A673 (cell line): ENCODE data around the gene MEOX2. TPM values are rescaled to one million over a fixed set of nuclear protein-coding genes. Genes with fewer than 3 reads are reported as not detected.
A peak's percentile ranks its signal among the peaks of the same experiment; 100 is the strongest.

Experiments used
- BruUV-seq: library from RNA; stranded (reverse); fragments of 400-500 nt; replicated peaks from 2 replicates; lab custom pipeline; 2021; lab: Mats Ljungman, UMichigan
- CTCF ChIA-PET: fragments of 300-600 bp; sonication (Branson Sonifier 250); formaldehyde crosslinking; loops from one replicate; lab custom pipeline; 2022; ENCODE audit warnings: antibody characterized with exemption; lab: Charles Lee
- POLR2A ChIA-PET: fragments of 300-600 bp; sonication (Branson Sonifier 250); formaldehyde crosslinking; loops from one replicate; lab custom pipeline; 2022; ENCODE audit warnings: antibody characterized with exemption; ENCODE audit not compliant: low non-redundant PET; lab: Charles Lee
- DNase-seq: peaks from one replicate; pipeline ENCODE4 v3.0.0-alpha.2; 2015; ENCODE audit warnings: low spot score
- H3K27ac ChIP-seq: fragments of 200-600 bp; sonication (generic); 2 replicates; pipeline ENCODE4 v1.5.1; 2016; ENCODE audit warnings: mixed run types, low read depth, mild to moderate bottlenecking, mixed read lengths, antibody characterized with exemption, low read length; ENCODE audit not compliant: poor library complexity, severe bottlenecking
- H3K27me3 ChIP-seq: fragments of 200-600 bp; sonication (generic); replicated peaks from 2 replicates; pipeline ENCODE4 v1.6.1; 2017; ENCODE audit warnings: mixed run types, low read depth, mild to moderate bottlenecking, mixed read lengths, antibody characterized with exemption, low read length; ENCODE audit not compliant: insufficient read depth, poor library complexity
- H3K36me3 ChIP-seq: fragments of 200-600 bp; sonication (generic); 2 replicates; pipeline ENCODE4 v1.6.1; 2016; ENCODE audit warnings: mixed run types, mild to moderate bottlenecking, mixed read lengths, antibody characterized with exemption, low read length; ENCODE audit not compliant: insufficient read depth, poor library complexity, severe bottlenecking
- H3K4me1 ChIP-seq: fragments of 200-600 bp; sonication (generic); 2 replicates; pipeline ENCODE4 v1.6.1; 2017; ENCODE audit warnings: mixed run types, mild to moderate bottlenecking, mixed read lengths, antibody characterized with exemption, low read length; ENCODE audit not compliant: insufficient read depth, poor library complexity, severe bottlenecking
- H3K4me3 ChIP-seq: fragments of 200-600 bp; sonication (generic); 2 replicates; pipeline ENCODE4 v1.5.1; 2016; ENCODE audit warnings: low read depth, mixed run types, mild to moderate bottlenecking, mixed read lengths, low read length; ENCODE audit not compliant: poor library complexity, severe bottlenecking
- H3K9me3 ChIP-seq: fragments of 200-600 bp; sonication (generic); 2 replicates; pipeline ENCODE4 v1.6.1; 2016; ENCODE audit warnings: mixed run types, low read depth, mild to moderate bottlenecking, mixed read lengths, antibody characterized with exemption, low read length; ENCODE audit not compliant: poor library complexity, severe bottlenecking
- CTCF ChIP-seq: fragments of 300-800, 200-600 bp; sonication (generic); conservative IDR thresholded peaks from 2 replicates; pipeline ENCODE4 v1.5.1; 2017; ENCODE audit warnings: low read depth, mild to moderate bottlenecking, antibody characterized with exemption, low read length, moderate library complexity, mixed read lengths
- EZH2 ChIP-seq: fragments of 200-600 bp; sonication (generic); IDR thresholded peaks from 2 replicates; pipeline ENCODE4 v1.6.1; 2017; ENCODE audit warnings: borderline replicate concordance, low read depth, mild to moderate bottlenecking, mixed read lengths, antibody characterized with exemption, low read length; ENCODE audit not compliant: poor library complexity, severe bottlenecking
- intact Hi-C: fragments of 100-400 bp; cut with micrococcal nuclease; formaldehyde crosslinking; loops from one replicate; pipeline ENCODE4 v1.10.0; 2022; ENCODE audit not compliant: unreplicated experiment
- total RNA-seq: library from RNA; stranded (reverse); gene quantifications from 2 replicates; pipeline ENCODE4 v1.2.3, GENCODE V29; 2021

Gene MEOX2
- total RNA-seq, 1 experiment from 2014 or later = not detected

GRCh38 chr7:15650787-15651186 is 35.7 kb downstream of the MEOX2 start:
- BruUV-seq = no TSS peak
- intact Hi-C loops = no loop called here
- no peak for DNase-seq
- POLR2A ChIA-PET = no interaction called here
- no peak overlapping the region for H3K4me3 ChIP-seq
- CTCF ChIA-PET = no interaction called here
- H3K36me3 ChIP-seq = no peaks in the 10 kb centered on the region
- H3K27me3 ChIP-seq = no peaks in the 10 kb centered on the region
- H3K9me3 ChIP-seq = no peaks in the 10 kb centered on the region
- H3K27ac ChIP-seq = no peak overlapping the region
- peaks cover 34% of the 10 kb centered on the region for H3K4me1 ChIP-seq
- TF ChIP-seq EZH2 = no peak
- TF ChIP-seq CTCF = no peak

GRCh38 chr7:15648461-15648961 is 38.0 kb downstream of the MEOX2 start:
- POLR2A ChIA-PET = interaction anchor here (0.7 kb wide), 1 partner anchor 27 kb away, joined by 4 read pairs; no protein-coding TSS in a partner anchor
- Histone ChIP-seq H3K27ac (peak overlapping the region; percentile 72), H3K4me3 (peak overlapping the region; percentile 13), H3K27me3 (no peaks in the 10 kb centered on the region), H3K4me1 (peaks cover 34% of the 10 kb centered on the region), H3K9me3 (no peaks in the 10 kb centered on the region), H3K36me3 (no peaks in the 10 kb centered on the region)
- peak; percentile 85 for DNase-seq
- BruUV-seq = no TSS peak
- CTCF ChIA-PET = no interaction called here
- TF ChIP-seq EZH2 (no peak), CTCF (no peak)
- intact Hi-C loops = loop anchor here (10.0 kb wide), 1 partner anchor 176 kb away; no protein-coding TSS in a partner anchor

- Histone ChIP-seq H3K4me1 (peaks cover 34% of the 10 kb centered on the region), H3K27me3 (no peaks in the 10 kb centered on the region), H3K36me3 (no peaks in the 10 kb centered on the region), H3K9me3 (no peaks in the 10 kb centered on the region), H3K27ac (peak overlapping the region; percentile 72), H3K4me3 (no peak overlapping the region)
- no TSS peak for BruUV-seq
- POLR2A ChIA-PET = no interaction called here
- CTCF ChIA-PET = no interaction called here
- TF ChIP-seq CTCF = no peak
- TF ChIP-seq EZH2 = no peak
- intact Hi-C loops = loop anchor here (10.0 kb wide), 1 partner anchor 177 kb away; no protein-coding TSS in a partner anchor
- DNase-seq = peak; percentile 94
These were observed 39.2 kb downstream of the MEOX2 start for GRCh38 chr7:15647309-15647708.
